Astrocyte (in vitro differentiated cells and primary cell): ENCODE data around the gene GPATCH11. TPM values are rescaled to one million over a fixed set of nuclear protein-coding genes. Genes with fewer than 3 reads are reported as not detected.

ENCODE experiments used
- DNase-seq: peaks from one replicate; pipeline ENCODE4 v3.0.0-alpha.2; 2010; ENCODE audit warnings: low read depth
- FAIRE-seq: peaks from 2 replicates; lab custom pipeline; 2011; peaks lifted over from hg19 to GRCh38; lab: Jason Lieb, UNC
- H2AFZ ChIP-seq: 2 replicates; pipeline ENCODE4 v1.6.0; 2012; ENCODE audit warnings: low read depth, low read length, inconsistent platforms
- H3K27ac ChIP-seq: 2 replicates; pipeline ENCODE4 v1.5.1; 2011; ENCODE audit warnings: low read depth, low read length, inconsistent platforms
- H3K27me3 ChIP-seq: 2 replicates; pipeline ENCODE4 v1.6.0; 2011; ENCODE audit warnings: low read length, inconsistent platforms; ENCODE audit not compliant: insufficient read depth
- H3K36me3 ChIP-seq: 2 replicates; pipeline ENCODE4 v1.5.1; 2011; ENCODE audit warnings: low read length, inconsistent platforms; ENCODE audit not compliant: insufficient read depth
- H3K4me1 ChIP-seq: 2 replicates; pipeline ENCODE4 v1.5.1; 2011; ENCODE audit warnings: low read length, inconsistent platforms; ENCODE audit not compliant: insufficient read depth
- H3K4me2 ChIP-seq: 2 replicates; pipeline ENCODE4 v1.6.0; 2012; ENCODE audit warnings: low read length, inconsistent platforms
- H3K4me3 ChIP-seq: 2 replicates; pipeline ENCODE4 v1.5.1; 2011; ENCODE audit warnings: low read depth, mild to moderate bottlenecking, low read length, inconsistent platforms; ENCODE audit not compliant: insufficient read depth
- H3K79me2 ChIP-seq: 2 replicates; pipeline ENCODE4 v1.6.0; 2012; ENCODE audit warnings: mild to moderate bottlenecking, low read length, inconsistent platforms; ENCODE audit not compliant: insufficient read depth
- H3K9ac ChIP-seq: 2 replicates; pipeline ENCODE4 v1.6.0; 2012; ENCODE audit warnings: mild to moderate bottlenecking, low read length, inconsistent platforms
- H3K9me3 ChIP-seq: 2 replicates; pipeline ENCODE4 v1.5.1; 2012; ENCODE audit warnings: low read depth, mild to moderate bottlenecking, low read length, inconsistent platforms; ENCODE audit not compliant: insufficient read depth
- H4K20me1 ChIP-seq: 2 replicates; pipeline ENCODE4 v1.6.0; 2012; ENCODE audit warnings: low read length, inconsistent platforms; ENCODE audit not compliant: insufficient read depth
- H3K27ac Mint-ChIP-seq: one replicate; pipeline ENCODE4 v1.8.0; 2021; ENCODE audit warnings: mild to moderate bottlenecking, mixed read lengths; ENCODE audit not compliant: unreplicated experiment
- H3K27me3 Mint-ChIP-seq: one replicate; pipeline ENCODE4 v1.8.0; 2021; ENCODE audit warnings: low read depth, mixed read lengths; ENCODE audit not compliant: unreplicated experiment
- H3K36me3 Mint-ChIP-seq: one replicate; pipeline ENCODE4 v1.8.0; 2021; ENCODE audit warnings: low read depth, mixed read lengths; ENCODE audit not compliant: unreplicated experiment
- H3K4me1 Mint-ChIP-seq: one replicate; pipeline ENCODE4 v1.8.0; 2021; ENCODE audit warnings: low read depth, mixed read lengths; ENCODE audit not compliant: unreplicated experiment
- H3K4me3 Mint-ChIP-seq: one replicate; pipeline ENCODE4 v1.8.0; 2021; ENCODE audit warnings: mild to moderate bottlenecking, moderate library complexity, mixed read lengths; ENCODE audit not compliant: unreplicated experiment
- H3K9me3 Mint-ChIP-seq: one replicate; pipeline ENCODE4 v1.8.0; 2021; ENCODE audit warnings: mild to moderate bottlenecking, mixed read lengths; ENCODE audit not compliant: unreplicated experiment
- CTCF ChIP-seq: IDR thresholded peaks from 2 replicates; pipeline ENCODE4 v1.5.1; 2011; ENCODE audit warnings: low read depth, mild to moderate bottlenecking, inconsistent platforms, low read length, moderate library complexity; ENCODE audit not compliant: insufficient read depth
- EZH2 ChIP-seq: IDR thresholded peaks from 2 replicates; pipeline ENCODE4 v1.6.1; 2012; ENCODE audit warnings: mild to moderate bottlenecking, low read length, inconsistent platforms; ENCODE audit not compliant: insufficient read depth
- total RNA-seq: library from RNA; stranded (reverse); gene quantifications from 2 replicates; pipeline ENCODE4 v1.2.1, GENCODE V29; 2021

GPATCH11 gene
- total RNA-seq, 1 donor from 2014 or later, result 5.7 TPM

- Histone ChIP-seq H3K27ac (no peak overlapping the region), H3K9me3 (no peaks in the 10 kb centered on the region), H3K79me2 (peaks cover 54% of the 10 kb centered on the region), H3K27me3 (no peaks in the 10 kb centered on the region), H2AFZ (no peak overlapping the region), H3K36me3 (peaks cover 12% of the 10 kb centered on the region), H3K4me1 (peaks cover 18% of the 10 kb centered on the region), H4K20me1 (no peaks in the 10 kb centered on the region), H3K4me3 (no peak overlapping the region), H3K9ac (no peak overlapping the region), H3K4me2 (no peak overlapping the region)
- DNase-seq (no peak), FAIRE-seq (no peak)
- Mint-ChIP-seq H3K27ac (no peak overlapping the region), H3K9me3 (no peaks in the 10 kb centered on the region), H3K27me3 (no peaks in the 10 kb centered on the region), H3K4me1 (peaks cover under 1% of the 10 kb centered on the region), H3K4me3 (no peak overlapping the region), H3K36me3 (peaks cover 10% of the 10 kb centered on the region)
- TF ChIP-seq EZH2 (no peak), CTCF (no peak)
Observed at GRCh38 chr2:37080689-37081088, 3.6 kb upstream of the GPATCH11 start.

- Mint-ChIP-seq H3K4me1 (peaks cover 3% of the 10 kb centered on the region), H3K4me3 (no peak overlapping the region)
- H3K27ac ChIP-seq, result peak overlapping the region; percentile 71
Observed at GRCh38 chr2:37084797-37085196, 479 bp downstream of the GPATCH11 start.

More at GRCh38 chr2:37084797-37085196, 479 bp downstream of the GPATCH11 start:
- Mint-ChIP-seq H3K27ac (no peak overlapping the region), H3K27me3 (no peaks in the 10 kb centered on the region), H3K36me3 (peaks cover 6% of the 10 kb centered on the region), H3K9me3 (no peaks in the 10 kb centered on the region)
- H3K4me3 ChIP-seq, result peak overlapping the region; percentile 99
- peaks cover 4% of the 10 kb centered on the region for H3K36me3 ChIP-seq
- peaks cover 55% of the 10 kb centered on the region for H3K79me2 ChIP-seq
- H3K4me1 ChIP-seq, result peaks cover 19% of the 10 kb centered on the region
- H3K4me2 ChIP-seq, result peak overlapping the region; percentile 90
- H3K9ac ChIP-seq, result peak overlapping the region; percentile 88
- H4K20me1 ChIP-seq, result no peaks in the 10 kb centered on the region
- FAIRE-seq (no peak), DNase-seq (no peak)
- TF ChIP-seq EZH2 (no peak), CTCF (no peak)
- no peaks in the 10 kb centered on the region for H3K27me3 ChIP-seq
- no peaks in the 10 kb centered on the region for H3K9me3 ChIP-seq
- peak overlapping the region; percentile 98 for H2AFZ ChIP-seq
